PC-9 (cell line): ENCODE data around the gene ARHGEF7.

Experiments used
- CTCF ChIP-seq: fragments of 200-600 bp; sonication (generic); conservative IDR thresholded peaks from 2 replicates; pipeline ENCODE4 v1.6.1; 2017; ENCODE audit warnings: mixed run types, antibody characterized with exemption, mild to moderate bottlenecking, moderate library complexity
- EZH2 ChIP-seq: fragments of 200-600 bp; sonication (generic); IDR thresholded peaks from 2 replicates; pipeline ENCODE4 v1.8.0; 2017; ENCODE audit warnings: antibody characterized with exemption, low read depth

DNA sequence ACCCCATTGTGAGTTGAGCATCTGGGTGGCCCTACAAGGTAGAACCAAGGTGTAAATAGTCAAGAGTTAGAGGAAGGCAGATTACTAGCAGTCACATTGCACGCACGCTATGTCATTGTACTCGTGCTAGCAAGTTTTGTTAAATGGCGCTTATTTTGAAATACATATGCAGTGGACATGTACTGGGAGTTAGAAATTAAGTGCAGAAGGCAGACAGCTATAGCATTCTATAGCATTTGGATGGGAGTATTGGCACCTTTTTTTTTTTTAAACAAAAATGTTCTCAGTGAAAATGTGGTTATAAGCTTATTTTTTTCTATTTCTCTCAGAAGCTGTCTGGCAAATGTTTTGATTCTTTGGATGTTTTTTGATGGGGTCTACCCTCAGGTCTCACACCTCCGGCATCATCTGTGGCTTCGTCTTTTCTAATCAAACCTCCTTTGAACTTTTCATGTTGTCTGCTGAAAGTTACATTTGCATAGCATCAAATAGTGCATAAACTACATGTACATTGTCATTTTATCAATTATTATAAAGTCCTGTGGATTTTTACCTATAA lies 68.1 kb downstream of the ARHGEF7 start:
- no peak for TF ChIP-seq CTCF
- TF ChIP-seq EZH2 = no peak
